ENCODE measurements around the gene ZNF362.

The ZNF362 gene

GRCh38 chr1:33326785-33327184 lies 70.5 kb downstream of the ZNF362 start:
- TF ChIP-seq ZNF274 (IDR thresholded peaks at IDR 0.05; ENCODE audit: low read depth, low read length), result no peak
- no peak for TF ChIP-seq YY1 (IDR thresholded peaks at IDR 0.05; ENCODE audit: insufficient read depth, insufficient read length)
- no peak for TF ChIP-seq SUZ12 (IDR thresholded peaks at IDR 0.05; ENCODE audit: extremely low read depth, insufficient read depth, insufficient read length)
- H3K9ac ChIP-seq (ENCODE audit: insufficient read length, low read depth), result no peak overlapping the region
- DNase-seq (ENCODE audit: low read depth, low spot score), result no peak
- H3K9me3 ChIP-seq (ENCODE audit: insufficient read depth, low read length), result no peaks in the 10 kb centered on the region
- peaks cover 3% of the 10 kb centered on the region for H3K4me1 ChIP-seq (ENCODE audit: insufficient read depth, insufficient read length)
- H3K27me3 ChIP-seq (ENCODE audit: insufficient read depth, insufficient read length), result no peaks in the 10 kb centered on the region
- peaks cover 93% of the 10 kb centered on the region for H3K36me3 ChIP-seq (ENCODE audit: insufficient read depth, insufficient read length, low read length)
- H3K4me3 ChIP-seq (ENCODE audit: insufficient read length, low read depth), result no peak overlapping the region

GRCh38 chr1:33327587-33328325 lies 71.5 kb downstream of the ZNF362 start:
- H3K27me3 ChIP-seq (ENCODE audit: insufficient read depth, insufficient read length), result no peaks in the 10 kb centered on the region
- H3K9ac ChIP-seq (ENCODE audit: insufficient read length, low read depth), result no peak overlapping the region
- no peak overlapping the region for H3K4me3 ChIP-seq (ENCODE audit: insufficient read length, low read depth)
- peaks cover 99% of the 10 kb centered on the region for H3K36me3 ChIP-seq (ENCODE audit: insufficient read depth, insufficient read length, low read length)
- no peak for TF ChIP-seq SUZ12 (IDR thresholded peaks at IDR 0.05; ENCODE audit: extremely low read depth, insufficient read depth, insufficient read length)
- no peak for TF ChIP-seq ZNF274 (IDR thresholded peaks at IDR 0.05; ENCODE audit: low read depth, low read length)
- TF ChIP-seq YY1 (IDR thresholded peaks at IDR 0.05; ENCODE audit: insufficient read depth, insufficient read length), result no peak
- DNase-seq (ENCODE audit: low read depth, low spot score), result no peak
- H3K4me1 ChIP-seq (ENCODE audit: insufficient read depth, insufficient read length), result peaks cover 3% of the 10 kb centered on the region
- no peaks in the 10 kb centered on the region for H3K9me3 ChIP-seq (ENCODE audit: insufficient read depth, low read length)

- Histone ChIP-seq H3K9ac (ENCODE audit: insufficient read length, low read depth) (no peak overlapping the region), H3K27me3 (ENCODE audit: insufficient read depth, insufficient read length) (no peaks in the 10 kb centered on the region), H3K4me1 (ENCODE audit: insufficient read depth, insufficient read length) (peaks cover 3% of the 10 kb centered on the region), H3K4me3 (ENCODE audit: insufficient read length, low read depth) (no peak overlapping the region), H3K9me3 (ENCODE audit: insufficient read depth, low read length) (no peaks in the 10 kb centered on the region), H3K36me3 (ENCODE audit: insufficient read depth, insufficient read length, low read length) (peaks cover 100% of the 10 kb centered on the region)
- no peak for DNase-seq (ENCODE audit: low read depth, low spot score)
- TF ChIP-seq ZNF274 (IDR thresholded peaks at IDR 0.05; ENCODE audit: low read depth, low read length) (no peak), SUZ12 (IDR thresholded peaks at IDR 0.05; ENCODE audit: extremely low read depth, insufficient read depth, insufficient read length) (no peak), YY1 (IDR thresholded peaks at IDR 0.05; ENCODE audit: insufficient read depth, insufficient read length) (no peak)
Observed at GRCh38 chr1:33328817-33329216, 72.5 kb downstream of the ZNF362 start.

GRCh38 chr1:33329600-33330305 lies 73.5 kb downstream of the ZNF362 start:
- no peak for DNase-seq (ENCODE audit: low read depth, low spot score)
- TF ChIP-seq SUZ12 (IDR thresholded peaks at IDR 0.05; ENCODE audit: extremely low read depth, insufficient read depth, insufficient read length) (no peak), ZNF274 (IDR thresholded peaks at IDR 0.05; ENCODE audit: low read depth, low read length) (no peak), YY1 (IDR thresholded peaks at IDR 0.05; ENCODE audit: insufficient read depth, insufficient read length) (no peak)
- Histone ChIP-seq H3K4me3 (ENCODE audit: insufficient read length, low read depth) (no peak overlapping the region), H3K9ac (ENCODE audit: insufficient read length, low read depth) (no peak overlapping the region), H3K27me3 (ENCODE audit: insufficient read depth, insufficient read length) (no peaks in the 10 kb centered on the region), H3K36me3 (ENCODE audit: insufficient read depth, insufficient read length, low read length) (peaks cover 100% of the 10 kb centered on the region), H3K4me1 (ENCODE audit: insufficient read depth, insufficient read length) (peaks cover 2% of the 10 kb centered on the region), H3K9me3 (ENCODE audit: insufficient read depth, low read length) (no peaks in the 10 kb centered on the region)

GRCh38 chr1:33330361-33330890 lies 74.1 kb downstream of the ZNF362 start:
- Histone ChIP-seq H3K4me1 (ENCODE audit: insufficient read depth, insufficient read length) (no peaks in the 10 kb centered on the region), H3K4me3 (ENCODE audit: insufficient read length, low read depth) (no peak overlapping the region), H3K27me3 (ENCODE audit: insufficient read depth, insufficient read length) (no peaks in the 10 kb centered on the region), H3K9me3 (ENCODE audit: insufficient read depth, low read length) (no peaks in the 10 kb centered on the region), H3K9ac (ENCODE audit: insufficient read length, low read depth) (no peak overlapping the region), H3K36me3 (ENCODE audit: insufficient read depth, insufficient read length, low read length) (peaks cover 98% of the 10 kb centered on the region)
- TF ChIP-seq ZNF274 (IDR thresholded peaks at IDR 0.05; ENCODE audit: low read depth, low read length) (no peak), SUZ12 (IDR thresholded peaks at IDR 0.05; ENCODE audit: extremely low read depth, insufficient read depth, insufficient read length) (no peak), YY1 (IDR thresholded peaks at IDR 0.05; ENCODE audit: insufficient read depth, insufficient read length) (no peak)
- no peak for DNase-seq (ENCODE audit: low read depth, low spot score)

- Histone ChIP-seq H3K4me1 (ENCODE audit: insufficient read depth, insufficient read length) (no peaks in the 10 kb centered on the region), H3K36me3 (ENCODE audit: insufficient read depth, insufficient read length, low read length) (peaks cover 93% of the 10 kb centered on the region), H3K9me3 (ENCODE audit: insufficient read depth, low read length) (no peaks in the 10 kb centered on the region), H3K9ac (ENCODE audit: insufficient read length, low read depth) (no peak overlapping the region), H3K27me3 (ENCODE audit: insufficient read depth, insufficient read length) (no peaks in the 10 kb centered on the region), H3K4me3 (ENCODE audit: insufficient read length, low read depth) (no peak overlapping the region)
- no peak for DNase-seq (ENCODE audit: low read depth, low spot score)
- no peak for TF ChIP-seq ZNF274 (IDR thresholded peaks at IDR 0.05; ENCODE audit: low read depth, low read length)
- no peak for TF ChIP-seq YY1 (IDR thresholded peaks at IDR 0.05; ENCODE audit: insufficient read depth, insufficient read length)
- no peak for TF ChIP-seq SUZ12 (IDR thresholded peaks at IDR 0.05; ENCODE audit: extremely low read depth, insufficient read depth, insufficient read length)
Observed at GRCh38 chr1:33330906-33331305, 74.6 kb downstream of the ZNF362 start.

All from NT2/D1 (cell line).